ENCODE data around the gene TTC6. TPM values are rescaled to one million over a fixed set of nuclear protein-coding genes. Genes with fewer than 3 reads are reported as not detected.

TTC6 gene
- polyA plus RNA-seq, 1 donor from 2014 or later, result not detected

- Histone ChIP-seq H3K9me3 (ENCODE audit: low read length) (no peaks in the 10 kb centered on the region), H3K9me2 (ENCODE audit: insufficient read depth, low read length) (no peaks in the 10 kb centered on the region), H3K36me3 (ENCODE audit: insufficient read depth, low read length) (no peaks in the 10 kb centered on the region), H3K4me2 (ENCODE audit: low read length) (no peak overlapping the region), H3K9ac (ENCODE audit: low read length) (no peak overlapping the region), H3K79me2 (replicated peaks; ENCODE audit: insufficient read depth, low read length) (no peaks in the 10 kb centered on the region), H3K27ac (ENCODE audit: low read length) (no peak overlapping the region), H3F3A (ENCODE audit: insufficient read depth, low read length, poor library complexity, severe bottlenecking) (no peaks in the 10 kb centered on the region), H3K4me3 (ENCODE audit: low read length) (no peak overlapping the region), H4K20me1 (ENCODE audit: insufficient read depth) (no peaks in the 10 kb centered on the region), H3K27me3 (ENCODE audit: insufficient read depth, low read depth, low read length) (no peaks in the 10 kb centered on the region), H2AFZ (ENCODE audit: low read depth, low read length) (no peak overlapping the region)
- TF ChIP-seq TAF1 (IDR thresholded peaks at IDR 0.05; ENCODE audit: low read depth) (no peak), CTCF (IDR thresholded peaks at IDR 0.05; ENCODE audit: poor library complexity, severe bottlenecking) (no peak)
Observed at GRCh38 chr14:37565550-37565949, 29.9 kb upstream of the TTC6 start.

- no peak overlapping the region for H3K4me2 ChIP-seq (ENCODE audit: low read length)
- no peaks in the 10 kb centered on the region for H3F3A ChIP-seq (ENCODE audit: insufficient read depth, low read length, poor library complexity, severe bottlenecking)
- no peaks in the 10 kb centered on the region for H3K36me3 ChIP-seq (ENCODE audit: insufficient read depth, low read length)
- H4K20me1 ChIP-seq (ENCODE audit: insufficient read depth), result no peaks in the 10 kb centered on the region
- H3K9ac ChIP-seq (ENCODE audit: low read length), result no peak overlapping the region
- H3K27ac ChIP-seq (ENCODE audit: low read length), result no peak overlapping the region
- no peak overlapping the region for H3K4me3 ChIP-seq (ENCODE audit: low read length)
- TF ChIP-seq CTCF (IDR thresholded peaks at IDR 0.05; ENCODE audit: poor library complexity, severe bottlenecking) (no peak), EZH2 (IDR thresholded peaks at IDR 0.05; ENCODE audit: borderline replicate concordance, insufficient read depth, low read length, poor library complexity, severe bottlenecking) (no peak), SMC3 (conservative IDR thresholded peaks at IDR 0.05; ENCODE audit: poor library complexity) (no peak), POLR2AphosphoS5 (IDR thresholded peaks at IDR 0.05) (no peak), TAF1 (IDR thresholded peaks at IDR 0.05; ENCODE audit: low read depth) (no peak), REST (IDR thresholded peaks at IDR 0.05; ENCODE audit: borderline replicate concordance) (no peak), RAD21 (conservative IDR thresholded peaks at IDR 0.05) (no peak), EP300 (conservative IDR thresholded peaks at IDR 0.05; ENCODE audit: poor library complexity, severe bottlenecking) (no peak), MXI1 (conservative IDR thresholded peaks at IDR 0.05; ENCODE audit: poor library complexity, severe bottlenecking) (no peak)
- H3K79me2 ChIP-seq (replicated peaks; ENCODE audit: insufficient read depth, low read length), result no peaks in the 10 kb centered on the region
- no peak overlapping the region for H2AFZ ChIP-seq (ENCODE audit: low read depth, low read length)
- no peaks in the 10 kb centered on the region for H3K9me2 ChIP-seq (ENCODE audit: insufficient read depth, low read length)
- no peaks in the 10 kb centered on the region for H3K27me3 ChIP-seq (ENCODE audit: insufficient read depth, low read depth, low read length)
- no peaks in the 10 kb centered on the region for H3K9me3 ChIP-seq (ENCODE audit: low read length)
Observed at GRCh38 chr14:37566811-37567371, 28.5 kb upstream of the TTC6 start.

Data from neural cell (in vitro differentiated cells).